HepG2 (cell line): Measurements from ENCODE around the gene ADGRG1. TPM values are rescaled to one million over a fixed set of nuclear protein-coding genes. Genes with fewer than 3 reads are reported as not detected.
A peak's percentile ranks its signal among the peaks of the same experiment; 100 is the strongest.

ENCODE experiments used
- ADNP ChIP-seq: sonication (generic); formaldehyde crosslinking; IDR thresholded peaks from 2 replicates; pipeline ENCODE4 v1.4.0; 2020; ENCODE audit warnings: missing genetic modification reagents
- ATM ChIP-seq: fragments of 450-650 bp; IDR thresholded peaks from 2 replicates; pipeline ENCODE4 v1.7.1; 2017; ENCODE audit warnings: mild to moderate bottlenecking, borderline replicate concordance
- HNF4G ChIP-seq, 2 experiments: sonication (generic) in 1 of 2; formaldehyde crosslinking in 1 of 2; IDR thresholded peaks; 2 replicates each; pipeline versions ENCODE4 v1.4.0 to v1.6.1; 2011 to 2020; ENCODE audit warnings: borderline replicate concordance in 2 of 2, low read depth in 2 of 2, mild to moderate bottlenecking in 2 of 2, low read length in 1 of 2, missing genetic modification reagents in 1 of 2, moderate library complexity in 1 of 2
- MAF1 ChIP-seq: sonication (generic); formaldehyde crosslinking; IDR thresholded peaks from 2 replicates; pipeline ENCODE4 v1.5.0; 2020; ENCODE audit warnings: missing genetic modification reagents, borderline replicate concordance
- MEIS2 ChIP-seq: sonication (generic); formaldehyde crosslinking; IDR thresholded peaks from 2 replicates; pipeline ENCODE4 v1.9.0; 2021; ENCODE audit warnings: mild to moderate bottlenecking, missing genetic modification reagents
- NFKBIZ ChIP-seq: IDR thresholded peaks from 2 replicates; pipeline ENCODE4 v1.6.1; 2018; ENCODE audit warnings: missing genetic modification reagents, missing compliant biosample characterization
- PATZ1 ChIP-seq: sonication (generic); formaldehyde crosslinking; IDR thresholded peaks from 2 replicates; pipeline ENCODE4 v1.4.0; 2020; ENCODE audit warnings: missing genetic modification reagents
- TAF15 ChIP-seq: fragments of 200-400 bp; formaldehyde crosslinking; IDR thresholded peaks from one replicate; pipeline ENCODE4 v1.6.1; 2018; ENCODE audit warnings: mild to moderate bottlenecking, low read depth, low read length; ENCODE audit not compliant: poor library complexity, severe bottlenecking
- ZNF230 ChIP-seq: sonication (generic); formaldehyde crosslinking; IDR thresholded peaks from 2 replicates; pipeline ENCODE4 v1.4.0; 2020; ENCODE audit warnings: mild to moderate bottlenecking, missing genetic modification reagents
- ZNF276 ChIP-seq: sonication (generic); formaldehyde crosslinking; IDR thresholded peaks from 2 replicates; pipeline ENCODE4 v1.4.0; 2020; ENCODE audit warnings: mild to moderate bottlenecking, low read depth, missing genetic modification reagents
- ZNF441 ChIP-seq: sonication (generic); formaldehyde crosslinking; IDR thresholded peaks from 2 replicates; pipeline ENCODE4 v1.7.0; 2021; ENCODE audit warnings: missing genetic modification reagents, borderline replicate concordance
- ZNF574 ChIP-seq: sonication (generic); formaldehyde crosslinking; IDR thresholded peaks from 2 replicates; pipeline ENCODE4 v1.4.0; 2020; ENCODE audit warnings: missing genetic modification reagents
- ZNF720 ChIP-seq: sonication (generic); formaldehyde crosslinking; IDR thresholded peaks from 2 replicates; pipeline ENCODE4 v1.4.0; 2020; ENCODE audit warnings: missing genetic modification reagents
- ZNF724P ChIP-seq: sonication (generic); formaldehyde crosslinking; IDR thresholded peaks from 2 replicates; pipeline ENCODE4 v1.8.0; 2022; ENCODE audit warnings: missing genetic modification reagents, borderline replicate concordance
- polyA plus RNA-seq, 8 experiments: library from polyadenylated mRNA; depleted of rRNA in 3 of 8; stranded (reverse) in 7 of 8; unstranded in 1 of 8; fragments of >200 nt; fragmentation: Illumina TruSeq in 4 of 8; extraction: Trizol in 4 of 8; gene quantifications; 2 replicates each; pipeline versions ENCODE4 v1.2.1 to v1.2.3, GENCODE V29; 2011 to 2016; ENCODE audit warnings: low read depth in 4 of 8, missing spikeins in 1 of 8, mixed read lengths in 1 of 8; ENCODE audit not compliant: insufficient read depth in 1 of 8
- total RNA-seq, 5 experiments: library from RNA; depleted of rRNA; stranded (reverse); fragments of >200 nt; fragmentation: Illumina TruSeq; extraction: Trizol; gene quantifications; 2 replicates each; pipeline ENCODE4 v1.2.3, GENCODE V29; 2016; ENCODE audit warnings: low read depth in 1 of 5
- TF ChIP-seq, protein P1 (sequence below): sonication (generic); formaldehyde crosslinking; IDR thresholded peaks from 2 replicates; pipeline ENCODE4 v1.8.0; 2022; ENCODE audit warnings: mild to moderate bottlenecking, missing genetic modification reagents, moderate library complexity
- TF ChIP-seq, protein P2 (sequence below): sonication (generic); formaldehyde crosslinking; IDR thresholded peaks from 2 replicates; pipeline ENCODE4 v1.5.0; 2020; ENCODE audit warnings: mild to moderate bottlenecking, missing genetic modification reagents

ADGRG1 gene
- total and polyA plus RNA-seq, 2 of the 13 experiments (the other 11 are each of a cell fraction or from before 2014, with no cell fraction given), result 2.7 to 5.9 TPM

GRCh38 chr16:57648581-57649442, 20.4 kb downstream of the ADGRG1 start (continued):
- TF ChIP-seq ZNF276 (CRISPR knock-in tag) (peak; percentile 91; the same call in 1 of the 2 replicates), TAF15 (no peak), ZNF720 (CRISPR knock-in tag) (no peak), MAF1 (CRISPR knock-in tag) (0 out of 2 replicates have a peak, but pooled peaks have one; percentile 88), ZNF574 (peak; percentile 73), HNF4G (IDR thresholded peaks at IDR 0.05; ENCODE audit: borderline replicate concordance, low read depth, low read length) (no peak), HNF4G (CRISPR knock-in tag; IDR thresholded peaks at IDR 0.05; ENCODE audit: borderline replicate concordance, low read depth) (0 out of 2 replicates have a peak, but pooled peaks have one; percentile 66), NFKBIZ (CRISPR knock-in tag) (peak; percentile 87), ATM (no peak), ZNF441 (CRISPR knock-in tag) (no peak; the same call in 1 of the 2 replicates), ZNF230 (0 out of 2 replicates have a peak, but pooled peaks have one; percentile 70), PATZ1 (CRISPR knock-in tag) (peak; percentile 76; the same call in 1 of the 2 replicates), ZNF724P (CRISPR knock-in tag) (peak; percentile 76; the same call in 1 of the 2 replicates), ADNP (CRISPR knock-in tag) (no peak; the same call in none of the 2 replicates), MEIS2 (peak; percentile 89; the same call in 1 of the 2 replicates)
- TF ChIP-seq, protein P1, sequence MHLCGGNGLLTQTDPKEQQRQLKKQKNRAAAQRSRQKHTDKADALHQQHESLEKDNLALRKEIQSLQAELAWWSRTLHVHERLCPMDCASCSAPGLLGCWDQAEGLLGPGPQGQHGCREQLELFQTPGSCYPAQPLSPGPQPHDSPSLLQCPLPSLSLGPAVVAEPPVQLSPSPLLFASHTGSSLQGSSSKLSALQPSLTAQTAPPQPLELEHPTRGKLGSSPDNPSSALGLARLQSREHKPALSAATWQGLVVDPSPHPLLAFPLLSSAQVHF (CRISPR knock-in tag), result no peak
- TF ChIP-seq, protein P2, sequence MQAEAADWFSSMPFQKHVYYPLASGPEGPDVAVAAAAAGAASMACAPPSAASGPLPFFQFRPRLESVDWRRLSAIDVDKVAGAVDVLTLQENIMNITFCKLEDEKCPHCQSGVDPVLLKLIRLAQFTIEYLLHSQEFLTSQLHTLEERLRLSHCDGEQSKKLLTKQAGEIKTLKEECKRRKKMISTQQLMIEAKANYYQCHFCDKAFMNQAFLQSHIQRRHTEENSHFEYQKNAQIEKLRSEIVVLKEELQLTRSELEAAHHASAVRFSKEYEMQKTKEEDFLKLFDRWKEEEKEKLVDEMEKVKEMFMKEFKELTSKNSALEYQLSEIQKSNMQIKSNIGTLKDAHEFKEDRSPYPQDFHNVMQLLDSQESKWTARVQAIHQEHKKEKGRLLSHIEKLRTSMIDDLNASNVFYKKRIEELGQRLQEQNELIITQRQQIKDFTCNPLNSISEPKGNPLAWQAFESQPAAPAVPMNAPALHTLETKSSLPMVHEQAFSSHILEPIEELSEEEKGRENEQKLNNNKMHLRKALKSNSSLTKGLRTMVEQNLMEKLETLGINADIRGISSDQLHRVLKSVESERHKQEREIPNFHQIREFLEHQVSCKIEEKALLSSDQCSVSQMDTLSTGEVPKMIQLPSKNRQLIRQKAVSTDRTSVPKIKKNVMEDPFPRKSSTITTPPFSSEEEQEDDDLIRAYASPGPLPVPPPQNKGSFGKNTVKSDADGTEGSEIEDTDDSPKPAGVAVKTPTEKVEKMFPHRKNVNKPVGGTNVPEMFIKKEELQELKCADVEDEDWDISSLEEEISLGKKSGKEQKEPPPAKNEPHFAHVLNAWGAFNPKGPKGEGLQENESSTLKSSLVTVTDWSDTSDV (CRISPR knock-in tag), result no peak
